GM19238 (cell line): ENCODE data around the gene PTCD3.

Source experiments
- DNase-seq: peaks from one replicate; pipeline ENCODE4 v3.0.0; 2011; ENCODE audit warnings: low spot score; ENCODE audit not compliant: insufficient read length

Gene PTCD3

GRCh38 chr2:86143926-86144685 is 38.1 kb downstream of the PTCD3 start:
- DNase-seq, result no peak

- DNase-seq, result no peak
These were observed 41.8 kb downstream of the PTCD3 start for GRCh38 chr2:86147793-86148192.

GRCh38 chr2:86150502-86150901 is 44.5 kb downstream of the PTCD3 start:
- DNase-seq, result no peak

- DNase-seq, result no peak
These were observed 51.0 kb downstream of the PTCD3 start for GRCh38 chr2:86157009-86157556.

GRCh38 chr2:86158286-86158685 is 52.3 kb downstream of the PTCD3 start:
- DNase-seq, result no peak

- no peak for DNase-seq
These were observed 54.3 kb downstream of the PTCD3 start for GRCh38 chr2:86160156-86160952.

GRCh38 chr2:86170449-86170848 is 64.4 kb downstream of the PTCD3 start:
- DNase-seq, result no peak

- no peak for DNase-seq
These were observed 65.3 kb downstream of the PTCD3 start for GRCh38 chr2:86171295-86171694.

GRCh38 chr2:86172610-86173009 is 66.6 kb downstream of the PTCD3 start:
- DNase-seq, result no peak

GRCh38 chr2:86174445-86174844 is 68.4 kb downstream of the PTCD3 start:
- no peak for DNase-seq

- DNase-seq, result no peak
These were observed 69.8 kb downstream of the PTCD3 start for GRCh38 chr2:86175828-86176227.

- no peak for DNase-seq
These were observed 70.6 kb downstream of the PTCD3 start for GRCh38 chr2:86176597-86176996.

GRCh38 chr2:86185517-86186212 is 79.6 kb downstream of the PTCD3 start:
- no peak for DNase-seq

- no peak for DNase-seq
These were observed 80.4 kb downstream of the PTCD3 start for GRCh38 chr2:86186431-86186830.

GRCh38 chr2:86189782-86190416 is 83.9 kb downstream of the PTCD3 start:
- DNase-seq, result no peak
